ENCODE measurements around the gene TTN.

DNA sequence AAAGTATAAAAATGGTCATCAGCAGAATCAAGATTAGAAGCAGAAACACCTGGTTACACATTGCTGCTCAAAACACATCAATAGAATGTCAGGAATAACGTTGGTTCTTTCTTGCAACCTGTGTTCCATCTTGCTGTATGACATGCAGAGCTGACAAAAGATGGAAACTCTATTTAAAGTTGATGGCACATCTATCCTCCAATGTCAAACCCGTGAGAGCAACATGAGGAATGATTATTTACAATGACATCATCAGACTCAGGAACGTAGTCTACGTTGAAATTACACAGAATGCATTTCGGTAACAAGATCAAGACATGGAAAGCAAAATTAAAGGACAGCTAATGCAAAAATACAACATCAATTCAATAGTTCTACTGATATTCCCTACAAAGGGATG, 26.2 kb upstream of the TTN start:
- no peak for TF ChIP-seq POLR2A (IDR thresholded peaks at IDR 0.05; ENCODE audit: low read length)
- no peak for TF ChIP-seq GATA1 (IDR thresholded peaks at IDR 0.05; ENCODE audit: low read depth, low read length)

Measured in erythroblast (primary cell).